Measurements from ENCODE around the gene EVI5.

Gene EVI5

GRCh38 chr1:92784639-92785500 lies at the start of gene EVI5:
TSS of gene EVI5 (minus strand) at chr1:92785108. CDS start at chr1:92736546, 48,562 bp downstream.
- DNase-seq, result peak; percentile 55

DNA sequence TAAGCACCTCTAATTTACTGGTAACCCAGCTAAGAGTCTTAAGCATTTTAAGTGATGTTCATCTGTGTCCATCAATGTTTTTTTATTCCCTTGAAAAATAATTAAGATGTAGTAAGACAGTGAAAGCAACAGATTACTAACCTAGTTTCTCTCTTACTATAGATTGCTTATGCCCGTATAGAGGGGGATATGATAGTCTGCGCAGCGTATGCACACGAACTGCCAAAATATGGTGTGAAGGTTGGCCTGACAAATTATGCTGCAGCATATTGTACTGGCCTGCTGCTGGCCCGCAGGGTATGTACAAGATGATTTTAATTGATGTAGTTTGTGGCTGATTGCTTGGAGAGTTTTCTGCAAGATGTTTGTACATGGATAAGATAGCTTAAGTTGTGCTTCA lies 49.7 kb upstream of the EVI5 start:
- no peak for DNase-seq

DNA sequence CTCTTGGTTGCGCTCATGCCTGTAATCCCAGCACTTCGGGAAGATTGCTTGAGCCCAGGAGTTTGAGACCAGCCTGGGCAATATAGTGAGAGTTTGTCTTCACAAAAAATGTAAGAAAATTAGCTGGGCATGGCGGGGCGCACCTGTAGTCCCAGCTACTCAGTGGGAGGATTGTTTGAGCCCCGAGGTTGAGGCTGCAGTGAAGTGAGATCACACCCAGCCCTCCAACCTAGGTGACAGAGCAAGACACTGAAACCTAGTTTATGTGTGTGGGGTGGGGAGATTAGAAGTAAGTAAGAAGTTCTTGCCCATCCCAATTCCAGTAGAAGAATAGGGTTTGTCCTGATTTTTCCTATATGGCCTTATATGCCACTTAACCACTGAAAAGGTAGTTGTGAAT lies 48.9 kb upstream of the EVI5 start:
- peak; percentile 23 for DNase-seq

DNA sequence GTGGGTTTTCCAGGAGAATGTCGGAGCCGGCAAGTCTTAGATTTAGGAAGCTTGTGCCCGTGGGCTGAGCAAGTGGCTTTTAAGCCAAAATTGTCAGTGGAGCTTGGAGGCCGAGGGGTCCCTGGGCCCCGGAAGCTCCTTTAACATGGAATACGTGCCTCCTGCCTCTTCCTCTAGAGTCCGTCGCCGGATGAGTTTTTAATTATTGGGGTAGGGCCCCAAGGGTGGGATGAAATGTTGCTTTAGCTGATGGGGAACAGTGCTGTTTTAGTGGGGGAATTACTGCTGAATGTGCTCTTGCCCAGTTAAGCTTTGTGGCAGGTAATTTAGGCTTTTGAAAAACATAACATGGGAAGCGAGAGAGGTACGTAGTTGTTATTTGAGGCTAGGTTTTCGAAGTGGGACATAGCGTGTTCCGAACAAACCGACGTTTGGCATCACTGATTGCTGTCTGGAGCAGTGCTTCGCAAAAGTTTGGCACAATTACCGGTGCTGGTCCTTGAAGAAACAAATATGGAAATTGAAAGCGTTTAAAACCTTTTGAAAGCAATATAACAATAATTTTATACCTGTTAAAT lies 47.7 kb upstream of the EVI5 start:
- peak; percentile 17 for DNase-seq

DNA sequence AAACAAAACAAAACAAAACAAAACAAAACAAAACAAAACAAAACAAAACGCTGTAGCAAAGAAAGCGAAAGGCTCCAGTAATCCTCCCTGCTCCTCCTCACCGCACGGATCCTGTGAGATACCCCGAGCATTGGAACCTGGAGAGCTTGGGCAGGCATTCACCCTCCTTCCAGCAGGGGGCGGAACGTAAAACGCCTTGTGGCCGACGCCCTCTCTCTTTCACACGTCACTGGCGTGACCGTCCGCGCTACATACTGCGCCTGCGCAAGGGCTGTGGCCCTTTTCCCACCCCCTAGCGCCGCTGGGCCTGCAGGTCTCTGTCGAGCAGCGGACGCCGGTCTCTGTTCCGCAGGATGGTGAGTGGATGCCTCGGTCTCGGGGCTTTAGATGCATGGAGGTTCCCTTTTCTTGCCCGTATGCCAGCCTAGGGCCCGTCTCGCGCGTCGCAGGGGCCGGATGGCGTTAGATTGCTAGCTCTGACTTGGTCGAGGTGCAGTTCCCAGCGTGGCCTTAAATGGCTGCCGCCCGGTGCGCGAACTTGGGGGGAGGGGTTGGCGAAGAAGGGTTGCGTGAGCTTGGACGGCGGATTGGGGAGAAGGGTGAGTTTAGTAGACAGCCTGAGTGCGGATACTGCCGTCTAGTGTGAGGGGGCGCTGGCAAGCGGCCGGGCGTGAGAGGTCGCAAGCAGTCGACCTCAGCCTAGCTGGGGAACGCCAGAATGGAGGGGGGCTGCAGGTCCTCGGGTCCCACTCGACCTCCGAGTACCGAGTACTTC lies 47.0 kb upstream of the EVI5 start, which contains the start of gene RPL5:
Gene RPL5, plus strand, starts transcription at position 279 of the 775 bp plus-strand sequence. Its CDS starts 75 bp downstream, at position 354.
- peak; percentile 97 for DNase-seq

GRCh38 chr1:92831368-92831761 lies 46.5 kb upstream of the EVI5 start:
- DNase-seq, result no peak

DNA sequence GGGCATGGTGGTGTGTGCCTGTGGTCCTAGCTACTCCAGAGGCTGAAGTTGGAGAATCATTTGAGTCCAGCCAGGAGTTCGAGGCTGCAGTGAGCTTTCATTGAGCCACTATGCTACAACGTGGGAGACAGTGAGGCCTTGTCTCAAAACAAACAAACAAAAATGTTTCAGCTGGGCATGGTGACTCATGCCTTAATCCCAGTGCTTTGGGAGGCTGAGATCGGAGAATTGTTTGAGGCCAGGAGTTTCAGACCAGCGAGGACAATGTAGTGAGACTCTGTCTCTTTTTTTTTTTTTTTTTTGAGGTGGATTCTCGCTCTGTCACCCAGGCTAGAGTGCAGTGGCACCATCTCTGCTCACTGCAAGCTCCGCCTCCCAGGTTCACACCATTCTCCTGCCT lies 41.9 kb upstream of the EVI5 start:
- DNase-seq, result no peak

GRCh38 chr1:92822879-92823278 lies 38.0 kb upstream of the EVI5 start:
- no peak for DNase-seq

DNA sequence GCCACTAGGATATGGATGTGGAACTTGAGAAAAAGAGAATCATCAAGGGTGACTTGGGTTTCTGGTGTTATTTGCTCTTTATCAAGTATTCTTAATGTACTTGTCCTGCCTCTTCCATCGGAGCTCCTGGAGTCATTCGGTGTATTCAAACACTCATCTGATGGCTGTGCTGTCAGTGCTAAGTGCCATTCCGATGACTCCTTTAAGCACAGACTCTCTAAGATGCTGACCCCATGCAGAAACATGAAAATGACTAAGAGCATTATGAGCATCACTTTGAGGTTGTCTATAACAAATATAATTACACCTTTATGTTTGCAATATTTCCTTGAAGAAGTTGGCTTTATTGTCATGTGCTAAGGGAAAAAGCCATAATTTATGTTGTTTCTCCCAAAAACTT lies 35.6 kb upstream of the EVI5 start:
- no peak for DNase-seq

GRCh38 chr1:92820024-92820423 lies 35.1 kb upstream of the EVI5 start:
- DNase-seq, result no peak

- DNase-seq, result peak; percentile 46
These were observed 33.3 kb upstream of the EVI5 start for GRCh38 chr1:92817986-92818764.

GRCh38 chr1:92817137-92817697 lies 32.3 kb upstream of the EVI5 start:
- DNase-seq, result no peak

- DNase-seq, result no peak
These were observed 31.8 kb upstream of the EVI5 start for GRCh38 chr1:92816732-92817131.

DNA sequence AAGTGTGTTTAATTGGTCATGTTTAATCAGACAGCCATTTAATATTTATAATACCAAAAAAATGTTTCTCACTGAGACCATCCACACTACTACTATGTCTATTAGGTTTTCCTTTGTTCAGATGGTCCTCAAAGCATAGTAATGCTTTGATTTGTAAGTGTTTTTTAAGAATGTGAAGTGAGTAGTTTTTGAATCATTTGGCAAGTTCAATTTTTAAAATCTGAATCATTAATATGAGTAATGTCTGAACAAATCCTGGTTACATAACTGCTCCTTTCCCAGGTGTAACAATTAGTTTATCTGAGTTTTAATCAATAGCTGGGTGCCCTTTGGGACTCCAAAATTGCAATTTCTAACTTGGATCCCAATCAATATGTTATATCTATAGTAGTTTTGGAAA lies 23.5 kb upstream of the EVI5 start:
- DNase-seq, result no peak

DNA sequence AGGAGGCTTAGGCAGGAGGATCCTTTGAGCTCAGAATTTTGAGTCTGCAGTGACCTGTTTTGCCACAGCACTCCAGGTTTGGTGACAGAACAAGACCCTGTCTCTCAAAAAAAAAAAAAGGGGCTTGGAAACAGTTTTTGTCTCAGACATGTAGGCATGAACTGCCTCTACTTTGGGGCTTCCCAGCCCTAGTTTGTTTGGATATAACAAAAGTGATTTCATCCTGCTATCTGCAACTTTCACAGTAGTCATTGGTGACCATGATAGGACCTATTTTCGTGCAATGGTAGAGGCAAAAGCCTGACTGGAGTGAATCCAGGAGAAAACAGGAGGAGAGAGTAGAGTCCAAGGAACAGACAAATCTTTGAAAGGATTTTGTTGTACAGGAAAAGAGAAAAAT lies 20.3 kb upstream of the EVI5 start:
- no peak for DNase-seq

DNA sequence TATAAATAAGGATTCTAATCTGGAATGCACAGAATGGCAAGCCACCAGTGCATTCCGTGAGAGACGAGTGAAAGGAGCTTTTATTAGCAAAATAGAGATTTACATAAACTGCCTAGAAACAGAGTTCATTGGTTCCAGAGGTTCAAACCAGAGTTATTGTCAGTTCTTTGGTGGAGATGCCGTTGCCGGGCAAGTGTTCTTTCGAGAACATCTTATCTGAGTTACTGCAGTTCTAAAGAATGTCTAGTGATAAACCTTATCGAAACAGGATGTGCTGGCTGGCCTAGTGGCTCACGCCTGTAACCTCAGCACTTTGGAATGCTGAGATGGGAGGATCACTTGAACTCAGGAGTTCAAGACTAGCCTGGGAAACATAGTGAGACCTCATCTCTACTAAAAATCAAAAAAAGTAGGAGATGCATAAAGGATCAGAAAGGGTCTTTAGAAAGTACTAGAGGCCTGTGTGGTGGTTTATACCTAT lies 19.9 kb upstream of the EVI5 start:
- DNase-seq, result peak; percentile 26

DNA sequence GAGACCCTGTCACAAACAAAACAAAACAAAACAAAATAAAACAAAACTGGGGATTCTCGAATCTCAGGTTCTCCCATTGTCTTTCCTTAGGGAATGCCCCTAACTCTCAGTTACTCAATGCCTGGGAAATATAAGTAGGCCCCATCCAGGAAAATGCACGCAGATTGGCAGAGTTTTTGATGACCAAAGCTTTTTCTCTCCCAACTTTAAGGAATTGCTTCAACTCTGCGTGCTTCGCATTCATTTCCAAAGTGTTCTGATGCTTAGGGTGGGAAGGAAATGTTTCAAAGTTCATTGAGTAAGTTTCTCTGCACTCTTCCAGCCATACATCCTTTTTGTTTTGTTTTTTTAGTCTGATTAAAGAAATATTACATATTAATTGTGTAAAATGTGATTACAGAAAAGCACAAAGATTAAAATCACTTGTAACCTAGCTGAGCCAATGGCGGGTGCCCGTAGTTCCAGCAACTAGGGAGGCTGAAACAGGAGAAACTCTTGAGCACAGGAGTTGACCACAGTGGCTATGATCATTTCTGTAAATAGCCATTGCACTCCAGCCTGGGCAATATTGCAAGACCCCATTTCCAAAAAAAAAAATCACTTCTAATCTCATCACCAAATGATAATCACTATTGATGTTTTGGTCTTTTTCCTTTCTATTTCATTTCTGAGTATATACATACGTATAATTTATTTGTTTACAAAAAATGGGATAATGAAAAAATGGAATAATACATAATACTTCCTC lies 18.4 kb upstream of the EVI5 start:
- no peak for DNase-seq

DNA sequence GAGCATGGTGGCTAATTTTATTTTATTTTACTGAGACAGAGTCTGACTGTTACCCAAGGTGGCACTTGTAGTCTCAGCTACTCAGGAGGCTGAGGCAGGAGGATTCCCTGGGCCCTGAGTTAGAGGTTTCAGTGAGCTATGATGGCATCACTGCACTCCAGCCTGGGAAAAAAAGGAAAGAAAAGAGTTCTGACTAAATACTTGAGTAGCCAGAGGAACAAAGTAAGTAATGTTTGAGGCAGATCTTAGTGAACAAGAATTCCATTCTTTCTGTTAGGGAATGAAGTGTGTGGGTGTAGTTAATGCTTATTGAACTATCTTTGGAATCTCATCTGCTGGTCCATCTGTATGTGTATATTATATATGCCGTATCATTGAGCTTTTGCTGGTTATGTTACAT lies 13.1 kb upstream of the EVI5 start:
- no peak for DNase-seq

DNA sequence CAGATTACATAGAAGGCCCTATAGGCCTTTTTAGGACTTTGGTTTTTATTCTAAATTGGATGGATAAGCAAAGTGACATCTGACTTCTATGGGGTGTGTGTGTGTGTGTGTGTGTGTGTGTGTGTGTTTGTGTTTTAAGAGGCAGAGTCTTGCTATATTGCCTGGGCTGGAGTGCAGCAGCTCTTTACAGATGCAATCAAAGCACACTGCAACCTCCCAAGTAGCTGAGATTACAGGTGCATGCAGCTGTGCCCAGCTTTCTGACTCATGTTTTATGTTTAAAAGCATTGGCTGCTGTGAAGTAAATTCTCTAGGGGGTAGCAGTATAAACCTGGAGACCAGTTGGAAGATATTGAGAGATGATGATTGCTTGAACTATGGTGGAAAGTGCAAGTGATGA lies 12.4 kb upstream of the EVI5 start:
- no peak for DNase-seq

- no peak for DNase-seq
These were observed 10.3 kb upstream of the EVI5 start for GRCh38 chr1:92795166-92795565.

DNA sequence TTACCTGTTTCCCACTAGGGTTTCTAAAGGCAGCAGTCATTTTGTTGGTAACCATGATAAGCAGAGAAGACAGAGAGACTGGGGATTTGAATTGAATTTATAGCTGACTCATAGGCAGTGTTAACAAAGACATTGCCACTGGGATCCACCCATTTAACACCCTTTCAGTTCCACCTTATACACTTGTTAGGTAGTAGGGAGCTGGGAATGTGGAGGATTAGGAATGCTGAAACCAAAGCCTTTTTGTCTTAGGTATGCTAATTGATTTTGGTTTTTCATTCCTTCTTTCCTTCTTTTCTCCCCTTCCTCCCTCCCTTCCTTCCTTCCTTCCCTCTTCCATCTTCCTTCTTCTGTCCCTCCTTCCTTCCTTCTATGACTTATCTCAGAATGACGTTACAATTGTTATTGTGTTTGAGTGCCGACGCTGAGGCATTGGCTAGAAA lies 7.5 kb upstream of the EVI5 start:
- DNase-seq, result no peak
